ENCODE results near the gene FNDC3B.

Gene FNDC3B

GRCh38 chr3:172355836-172356235, 316.5 kb downstream of the FNDC3B start:
- no peak overlapping the region for H3K27ac ChIP-seq
- TF ChIP-seq ZFX (IDR thresholded peaks at IDR 0.05; ENCODE audit: borderline replicate concordance): no peak
- no peak for TF ChIP-seq CTCF (IDR thresholded peaks at IDR 0.05)

- no peak for TF ChIP-seq ZFX (IDR thresholded peaks at IDR 0.05; ENCODE audit: borderline replicate concordance)
- no peak for TF ChIP-seq CTCF (IDR thresholded peaks at IDR 0.05)
- no peak overlapping the region for H3K27ac ChIP-seq
Observed at GRCh38 chr3:172356427-172356826, 317.0 kb downstream of the FNDC3B start.

GRCh38 chr3:172357850-172358754, 318.7 kb downstream of the FNDC3B start:
- TF ChIP-seq ZFX (IDR thresholded peaks at IDR 0.05; ENCODE audit: borderline replicate concordance): no peak
- TF ChIP-seq CTCF (IDR thresholded peaks at IDR 0.05): no peak
- no peak overlapping the region for H3K27ac ChIP-seq

GRCh38 chr3:172359231-172359630, 319.9 kb downstream of the FNDC3B start:
- no peak overlapping the region for H3K27ac ChIP-seq
- no peak for TF ChIP-seq ZFX (IDR thresholded peaks at IDR 0.05; ENCODE audit: borderline replicate concordance)
- 0 out of 2 replicates have a peak, but pooled peaks have one; percentile 18 for TF ChIP-seq CTCF (IDR thresholded peaks at IDR 0.05)

GRCh38 chr3:172359996-172360395, 320.6 kb downstream of the FNDC3B start:
- H3K27ac ChIP-seq: no peak overlapping the region
- TF ChIP-seq ZFX (IDR thresholded peaks at IDR 0.05; ENCODE audit: borderline replicate concordance) (no peak), CTCF (IDR thresholded peaks at IDR 0.05) (no peak)

- TF ChIP-seq ZFX (IDR thresholded peaks at IDR 0.05; ENCODE audit: borderline replicate concordance) (no peak), CTCF (IDR thresholded peaks at IDR 0.05) (no peak)
- no peak overlapping the region for H3K27ac ChIP-seq
Observed at GRCh38 chr3:172362583-172362982, 323.2 kb downstream of the FNDC3B start.

- TF ChIP-seq ZFX (IDR thresholded peaks at IDR 0.05; ENCODE audit: borderline replicate concordance): no peak
- no peak for TF ChIP-seq CTCF (IDR thresholded peaks at IDR 0.05)
- no peak overlapping the region for H3K27ac ChIP-seq
Observed at GRCh38 chr3:172364374-172365027, 325.1 kb downstream of the FNDC3B start.
